ENCODE results near the gene MEN1. TPM values are rescaled to one million over a fixed set of nuclear protein-coding genes. Genes with fewer than 3 reads are reported as not detected.

Gene MEN1
- 10 to 100 TPM; 21.1 to 45.5 TPM for total RNA-seq

DNA sequence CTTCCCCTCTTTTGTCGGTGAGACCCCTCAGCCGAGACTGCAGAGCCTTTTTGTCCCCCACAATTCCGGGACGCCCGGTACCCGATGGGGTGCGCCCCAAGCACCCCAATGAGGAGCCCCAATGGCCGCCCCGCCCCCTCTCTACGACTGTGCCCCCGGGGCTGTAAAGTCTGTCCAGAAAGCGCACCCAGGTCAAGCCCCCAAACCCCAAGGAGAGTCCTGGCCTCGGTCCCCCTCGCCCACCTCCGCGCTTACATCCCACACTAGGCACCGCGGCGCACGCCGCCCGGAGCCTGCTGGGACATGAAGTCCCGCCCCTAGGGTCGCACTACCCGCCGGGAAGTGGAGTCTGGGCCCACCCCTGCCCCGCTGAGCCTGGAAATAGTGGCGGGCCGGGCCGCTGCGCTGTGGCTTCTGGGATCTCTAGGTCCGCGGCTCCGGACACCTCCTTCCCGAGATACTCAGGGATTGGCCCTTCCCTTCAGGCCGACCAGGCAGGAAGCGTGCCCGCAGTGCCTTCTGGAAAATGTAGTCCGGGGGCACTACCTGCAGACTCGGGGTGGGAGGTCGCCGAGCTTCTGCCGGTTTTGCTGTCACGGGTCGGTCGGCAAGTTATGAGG is at the start of gene MEN1:
Gene MEN1, minus strand, starts transcription at position 281 of the 620 bp plus-strand sequence. CDS start 442 bp downstream, outside the sequence.
- peak within 1 kb of the TSS; percentile 72 to 77 for H3K9ac ChIP-seq (ENCODE audit: low read depth in 2 of 2, low read length in 2 of 2)
- peak; percentile 97 for DNase-seq
- no peak for TF ChIP-seq CTCF (IDR thresholded peaks at IDR 0.05)
- H3K4me3 ChIP-seq = peak within 1 kb of the TSS; percentile 73
- H3K27me3 ChIP-seq = no peaks in the 10 kb centered on the region
- no peaks in the 10 kb centered on the region for H3K9me3 ChIP-seq
- intact Hi-C loops (cut with DNase I) = no loop called here
- H3K4me1 ChIP-seq = peaks cover 2% of the 10 kb centered on the region
- peak within 1 kb of the TSS; percentile 61 for H3K27ac ChIP-seq
- no peaks in the 10 kb centered on the region for H3K36me3 ChIP-seq

DNA sequence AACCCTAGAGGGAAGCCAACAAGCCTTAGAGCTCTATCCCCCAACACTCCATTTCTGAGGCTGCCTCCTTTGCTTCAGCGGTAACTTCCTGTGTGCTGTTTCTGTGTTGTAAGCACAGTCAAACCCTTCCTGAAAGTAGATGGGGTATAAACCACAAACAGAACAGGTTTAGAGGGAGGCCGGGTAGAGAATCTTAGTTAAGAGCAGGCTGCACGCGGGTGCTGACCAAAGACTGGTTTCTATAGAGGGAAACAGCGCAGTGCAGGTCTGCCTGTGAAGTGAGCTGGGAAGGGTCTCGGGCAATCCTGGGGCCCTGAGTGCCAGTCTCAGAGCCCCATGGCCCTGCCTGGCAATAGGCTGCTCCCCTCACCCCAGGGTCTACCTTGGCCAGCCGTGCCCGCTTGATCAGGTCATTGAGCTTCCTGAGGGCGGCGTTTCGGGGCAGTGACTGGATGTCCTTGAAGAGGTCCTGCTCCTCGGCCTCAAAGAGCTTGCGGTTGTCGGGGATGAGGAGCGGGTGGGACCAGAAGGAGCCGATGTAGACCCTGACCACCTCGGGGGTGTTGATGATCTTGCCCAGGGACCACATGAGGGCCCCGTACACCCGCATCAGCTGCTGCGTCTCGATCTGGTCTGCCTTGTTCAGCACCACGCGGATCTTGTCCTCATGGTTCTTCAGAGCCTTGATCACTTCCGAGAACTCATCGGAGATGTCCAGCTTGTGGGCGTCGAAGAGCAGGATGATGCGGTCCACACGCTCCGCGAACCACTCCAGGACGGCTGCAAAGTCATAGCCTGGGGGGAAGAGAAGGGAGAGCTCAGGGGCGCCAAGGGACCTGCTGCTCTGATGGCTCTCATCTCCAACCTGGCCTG is 49.4 kb upstream of the MEN1 start:
- H3K36me3 ChIP-seq = peaks cover 6% of the 10 kb centered on the region
- H3K4me1 ChIP-seq = peaks cover 48% of the 10 kb centered on the region
- no peak overlapping the region for H3K4me3 ChIP-seq
- no peaks in the 10 kb centered on the region for H3K27me3 ChIP-seq
- DNase-seq = no peak
- no peaks in the 10 kb centered on the region for H3K9me3 ChIP-seq
- intact Hi-C loops (cut with DNase I) = no loop called here
- peak overlapping the region; percentile 42 for H3K27ac ChIP-seq
- no peak for TF ChIP-seq CTCF (IDR thresholded peaks at IDR 0.05)
- peak overlapping the region in 1 of 2 donors; percentile 49 for H3K9ac ChIP-seq (ENCODE audit: low read depth in 2 of 2, low read length in 2 of 2)

- TF ChIP-seq CTCF (IDR thresholded peaks at IDR 0.05) = no peak
- Histone ChIP-seq H3K4me1 (peaks cover 43% of the 10 kb centered on the region), H3K9ac (ENCODE audit: low read depth in 2 of 2, low read length in 2 of 2) (peak overlapping the region; percentile 16 to 49)
Observed at GRCh38 chr11:64858467-64859263, 48.3 kb upstream of the MEN1 start.

GRCh38 chr11:64857485-64857884 is 47.1 kb upstream of the MEN1 start:
- DNase-seq = no peak
- intact Hi-C loops (cut with DNase I) = no loop called here
- peak overlapping the region in 1 of 2 donors; percentile 45 for H3K9ac ChIP-seq (ENCODE audit: low read depth in 2 of 2, low read length in 2 of 2)
- no peak for TF ChIP-seq CTCF (IDR thresholded peaks at IDR 0.05)
- no peaks in the 10 kb centered on the region for H3K9me3 ChIP-seq
- peak overlapping the region; percentile 76 for H3K27ac ChIP-seq
- H3K4me3 ChIP-seq = no peak overlapping the region
- no peaks in the 10 kb centered on the region for H3K27me3 ChIP-seq
- peaks cover 6% of the 10 kb centered on the region for H3K36me3 ChIP-seq
- peaks cover 32% of the 10 kb centered on the region for H3K4me1 ChIP-seq

More at GRCh38 chr11:64858467-64859263, 48.3 kb upstream of the MEN1 start:
- H3K36me3 ChIP-seq = peaks cover 6% of the 10 kb centered on the region
- H3K9me3 ChIP-seq = no peaks in the 10 kb centered on the region
- intact Hi-C loops (cut with DNase I) = no loop called here
- peak overlapping the region; percentile 42 for H3K27ac ChIP-seq
- no peaks in the 10 kb centered on the region for H3K27me3 ChIP-seq
- no peak overlapping the region for H3K4me3 ChIP-seq
- no peak for DNase-seq

Measured in colonic mucosa (tissue), 4 donors.